HL-60/S4 treated with retinoic acid at 250 ng/mL for 4 days and 3 days (cell line): ENCODE measurements around the gene C19orf12.

Experiments used
- in situ Hi-C: fragments of 300-500 bp; cut with MboI; formaldehyde crosslinking; loops from 2 replicates; pipeline ENCODE4 v1.7.0; 2022; ENCODE audit warnings: low sequenced_read_pairs

The C19orf12 gene

DNA sequence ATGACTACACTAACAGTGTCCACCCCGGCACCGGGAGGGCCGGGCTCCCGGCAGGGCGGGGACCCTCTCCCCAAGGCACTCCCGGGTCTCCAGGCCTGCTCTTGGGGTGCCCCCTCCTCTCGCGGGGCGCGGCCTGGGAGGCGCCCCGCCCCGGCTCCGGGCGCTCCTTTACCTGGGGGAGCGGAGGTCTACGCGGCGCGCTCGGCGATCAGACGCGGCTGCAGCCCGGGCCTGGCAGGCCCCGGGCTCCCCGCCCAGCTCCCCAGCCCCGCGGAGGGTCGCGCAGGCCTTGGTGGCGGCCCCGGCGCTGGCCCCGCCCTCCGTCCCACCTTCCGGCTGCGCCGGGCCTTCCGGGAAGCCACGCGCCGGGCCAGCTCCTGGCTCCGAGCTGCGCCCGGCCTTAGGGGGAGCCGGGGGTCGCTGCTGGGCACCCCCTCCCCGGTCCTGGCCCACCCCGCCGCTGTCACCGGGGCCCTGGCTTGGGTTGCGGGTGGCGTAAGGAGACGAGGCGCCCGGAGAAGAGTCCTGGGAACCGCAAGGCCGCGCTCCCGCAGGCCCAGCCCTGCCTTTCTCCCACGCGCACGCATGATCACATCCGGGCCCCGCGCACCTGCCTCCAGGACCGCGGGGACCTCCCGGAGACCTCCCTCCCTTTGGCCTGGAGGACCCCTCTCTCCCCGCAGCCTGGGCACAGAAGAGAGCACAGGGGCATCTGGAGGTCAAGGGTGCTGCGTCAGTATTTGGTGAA lies at the start of gene C19orf12:
Gene C19orf12, minus strand, starts transcription at position 309 of the 748 bp plus-strand sequence. CDS start 6,848 bp downstream, outside the sequence.
- in situ Hi-C loops = no loop called here

GRCh38 chr19:29764361-29764760 lies 49.3 kb upstream of the C19orf12 start:
- in situ Hi-C loops = no loop called here

DNA sequence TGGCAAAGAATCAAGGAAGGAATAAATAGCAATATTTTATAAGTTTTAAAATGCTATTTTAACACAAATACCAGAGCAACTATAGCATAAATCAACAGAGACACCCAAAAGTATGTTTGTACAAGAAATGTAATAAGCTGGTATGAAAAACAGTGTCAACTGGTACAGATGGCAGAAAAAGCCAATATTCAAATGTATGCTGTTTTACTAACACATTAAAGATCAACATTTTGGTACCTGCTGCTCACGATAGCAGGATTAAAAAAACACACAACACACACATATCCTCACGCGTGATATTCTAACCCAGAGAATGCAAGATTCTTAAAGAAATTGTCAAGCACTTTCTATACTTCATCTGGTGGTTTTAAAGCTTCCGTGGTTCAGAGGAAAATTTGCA lies 48.1 kb upstream of the C19orf12 start:
- in situ Hi-C loops = no loop called here

GRCh38 chr19:29761575-29762232 lies 46.6 kb upstream of the C19orf12 start:
- in situ Hi-C loops = no loop called here

GRCh38 chr19:29760752-29761502 lies 45.9 kb upstream of the C19orf12 start:
- in situ Hi-C loops = no loop called here

GRCh38 chr19:29759359-29759758 lies 44.3 kb upstream of the C19orf12 start:
- in situ Hi-C loops = no loop called here

- in situ Hi-C loops = no loop called here
Measured at GRCh38 chr19:29758863-29759262, 43.8 kb upstream of the C19orf12 start.

GRCh38 chr19:29757551-29757950 lies 42.5 kb upstream of the C19orf12 start:
- in situ Hi-C loops = no loop called here

- in situ Hi-C loops = no loop called here
Measured at GRCh38 chr19:29753934-29754305, 38.9 kb upstream of the C19orf12 start.

DNA sequence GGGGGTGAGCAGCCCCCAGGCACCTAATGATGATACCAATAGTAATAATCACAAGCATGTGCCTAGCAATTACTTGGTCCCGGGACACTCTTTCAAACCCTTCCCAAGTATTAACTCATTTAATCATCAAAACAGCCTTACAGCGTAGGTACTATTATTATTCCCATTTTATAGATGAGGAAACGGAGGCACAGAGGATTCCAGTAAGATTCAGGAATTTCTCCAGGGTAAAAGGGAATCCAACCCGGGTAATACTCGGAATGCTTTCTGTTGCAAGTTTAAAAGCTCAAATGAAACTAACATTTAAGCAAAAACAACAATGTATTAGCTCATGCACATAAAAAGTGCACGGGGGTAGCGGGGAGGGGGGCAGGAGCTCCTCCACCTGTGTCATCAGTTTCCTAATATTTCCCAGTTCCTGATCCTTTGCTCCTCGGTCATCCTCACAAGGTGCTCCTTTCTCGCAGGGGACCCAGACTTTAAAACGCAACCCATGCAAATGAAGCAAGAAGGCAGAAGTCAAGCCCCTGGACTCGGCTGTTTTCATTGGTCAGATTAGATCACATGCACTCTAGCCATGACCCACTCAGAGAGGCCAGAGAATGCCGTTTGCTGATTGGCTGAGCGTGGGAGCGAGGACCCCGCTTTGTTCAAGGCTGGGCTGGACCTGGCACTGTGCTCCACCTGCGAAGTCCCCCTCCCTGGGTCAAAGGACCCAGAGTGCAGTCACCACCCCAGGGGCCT lies 38.3 kb upstream of the C19orf12 start:
- in situ Hi-C loops = no loop called here

DNA sequence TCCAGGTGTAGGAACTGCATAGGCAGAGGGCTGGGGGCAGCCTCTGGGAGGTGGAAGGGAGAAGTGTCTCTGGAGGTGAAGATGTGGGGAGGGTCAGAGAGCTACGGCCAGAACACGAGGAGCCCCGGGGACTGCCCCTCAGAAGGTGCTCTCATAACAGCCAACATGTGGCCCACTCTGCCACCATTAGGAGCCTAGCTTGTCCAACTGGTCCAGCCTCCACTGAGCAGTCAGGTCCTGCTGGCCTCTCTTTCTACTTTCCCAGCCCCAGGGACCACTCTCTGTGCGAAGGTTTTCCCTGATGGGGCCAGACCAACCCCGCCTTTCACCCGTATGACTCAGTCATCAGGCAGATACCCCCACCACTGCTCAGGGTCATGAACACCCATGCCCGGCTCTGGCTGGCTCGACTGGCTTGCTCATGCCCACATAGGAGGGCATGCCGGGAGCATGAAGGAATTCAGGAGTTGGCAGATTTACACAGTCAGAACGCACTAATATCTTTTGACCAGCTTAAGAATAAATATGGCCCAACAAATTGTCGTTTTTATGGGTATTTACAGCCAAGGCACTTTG lies 37.5 kb upstream of the C19orf12 start:
- in situ Hi-C loops = no loop called here

DNA sequence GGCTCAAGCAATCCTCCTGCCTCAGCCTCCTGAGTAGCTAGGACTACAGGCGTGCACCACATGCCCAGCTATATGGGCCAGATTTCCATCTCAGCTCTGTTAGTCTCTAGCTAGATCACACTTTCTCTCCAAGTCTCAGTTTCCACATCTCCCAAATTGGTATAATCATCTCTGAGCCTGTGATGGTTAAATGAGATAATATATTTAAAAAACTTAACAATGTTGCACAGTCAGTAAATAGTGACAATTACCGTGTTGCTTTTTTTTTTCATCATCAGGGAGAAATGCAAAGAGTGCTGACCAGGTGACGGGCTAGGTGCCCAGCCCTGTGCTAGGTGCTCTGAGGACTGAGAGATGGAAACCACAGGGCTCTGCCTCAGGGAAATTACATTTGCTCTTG lies 36.9 kb upstream of the C19orf12 start:
- in situ Hi-C loops = no loop called here

DNA sequence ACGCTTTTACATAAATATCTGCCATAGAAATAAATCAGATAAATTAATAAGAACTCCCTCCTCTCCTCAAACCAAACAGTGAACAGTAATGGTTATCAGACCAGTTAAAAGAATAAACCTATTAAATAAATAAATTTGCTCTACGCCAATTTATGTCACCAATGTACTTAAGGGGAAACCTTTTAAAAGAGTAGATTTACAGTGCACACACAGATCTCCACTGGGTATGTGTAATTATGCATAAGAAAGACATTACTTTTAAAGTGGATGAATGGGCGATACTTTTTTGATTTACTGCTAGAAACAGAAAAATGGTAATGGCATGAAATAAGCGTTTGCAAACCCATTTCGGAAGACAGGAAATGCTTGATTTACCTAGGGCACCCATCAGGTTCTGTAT lies 34.9 kb upstream of the C19orf12 start:
- in situ Hi-C loops = no loop called here

GRCh38 chr19:29748996-29749849 lies 34.2 kb upstream of the C19orf12 start:
- in situ Hi-C loops = loop anchor here (25.0 kb wide), 1 partner anchor 913 kb away; no protein-coding TSS in a partner anchor

DNA sequence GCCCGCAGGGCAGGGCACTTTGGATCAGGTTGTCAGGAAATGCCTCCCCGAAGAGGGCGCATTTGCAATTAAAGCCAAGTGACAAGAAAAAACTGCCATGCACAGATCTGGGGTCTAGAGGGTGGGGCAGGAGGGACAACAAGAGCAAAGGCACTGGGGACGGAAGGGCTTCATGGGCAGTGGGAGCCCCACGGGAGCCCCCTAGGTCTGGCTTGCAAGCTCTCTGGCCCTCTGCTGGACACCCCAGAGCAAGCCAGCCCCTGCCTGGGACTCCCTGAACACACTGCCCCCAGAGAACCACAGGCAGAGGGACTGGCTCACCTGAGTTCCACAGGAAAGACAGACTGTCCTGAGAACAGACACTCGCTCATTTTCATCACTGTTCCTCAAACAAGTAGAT lies 30.2 kb upstream of the C19orf12 start:
- in situ Hi-C loops = loop anchor here (25.0 kb wide), 1 partner anchor 917 kb away; no protein-coding TSS in a partner anchor

DNA sequence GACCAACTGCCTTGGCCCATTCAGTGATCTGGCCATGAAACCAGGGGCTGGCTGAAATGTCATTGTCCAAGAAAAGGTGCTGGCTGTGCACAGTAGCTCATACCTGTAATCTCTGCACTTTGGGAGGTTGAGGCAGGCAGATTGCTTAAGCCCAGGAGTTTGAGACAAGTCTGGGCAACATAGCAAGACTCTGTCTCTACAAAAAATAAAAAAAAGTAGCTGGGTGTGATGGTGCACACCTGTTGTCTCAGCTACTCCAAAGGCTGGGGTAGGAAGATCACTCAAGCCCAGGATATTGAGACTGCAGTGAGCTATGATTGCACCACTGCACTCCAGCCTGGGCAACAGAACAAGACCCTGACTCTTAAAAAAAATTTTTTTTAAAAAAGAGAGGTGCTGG lies 28.6 kb upstream of the C19orf12 start:
- in situ Hi-C loops = loop anchor here (25.0 kb wide), 1 partner anchor 919 kb away; no protein-coding TSS in a partner anchor

- in situ Hi-C loops = loop anchor here (25.0 kb wide), 1 partner anchor 921 kb away; no protein-coding TSS in a partner anchor
Measured at GRCh38 chr19:29741776-29742175, 26.7 kb upstream of the C19orf12 start.

DNA sequence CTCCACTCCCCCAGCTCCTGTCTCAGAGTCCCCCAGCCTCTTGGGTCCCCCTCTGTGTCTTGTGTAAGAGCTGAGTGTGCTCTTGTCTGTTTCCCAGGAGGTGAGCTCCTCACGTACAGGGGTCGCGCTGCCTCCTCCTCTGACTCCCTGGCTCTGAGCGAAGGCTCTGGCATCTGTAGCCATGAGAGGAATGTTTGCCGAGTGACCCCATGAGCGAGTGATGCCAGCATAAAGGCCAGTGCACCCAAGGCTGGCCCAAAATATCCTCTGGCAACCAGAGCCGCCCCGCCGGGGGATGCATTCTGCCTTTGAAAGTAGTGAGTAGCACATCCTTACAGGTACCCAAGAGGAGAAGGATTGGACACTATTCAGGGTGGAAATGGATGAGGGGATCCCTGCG lies 26.2 kb upstream of the C19orf12 start:
- in situ Hi-C loops = loop anchor here (25.0 kb wide), 1 partner anchor 921 kb away; no protein-coding TSS in a partner anchor

GRCh38 chr19:29737461-29738000 lies 22.5 kb upstream of the C19orf12 start:
- in situ Hi-C loops = loop anchor here (25.0 kb wide), 1 partner anchor 925 kb away; no protein-coding TSS in a partner anchor
